ENCODE measurements around the gene EHMT1. TPM values are rescaled to one million over a fixed set of nuclear protein-coding genes. Genes with fewer than 3 reads are reported as not detected.

The EHMT1 gene
- total and polyA plus RNA-seq, 2 experiments from 2014 or later, result 162 to 177 TPM

- no peaks in the 10 kb centered on the region for H3K4me1 ChIP-seq (ENCODE audit: insufficient read depth)
- no peaks in the 10 kb centered on the region for H3K9me2 ChIP-seq (ENCODE audit: insufficient read depth)
- H3K27ac Mint-ChIP-seq, result 0 out of 2 replicates have a peak overlapping the region, but pooled peaks have one; percentile 63
- no peak for DNase-seq (ENCODE audit: low spot score)
- H3K27me3 ChIP-seq (ENCODE audit: insufficient read depth), result no peaks in the 10 kb centered on the region
- peaks cover 6% of the 10 kb centered on the region for H3K27me3 Mint-ChIP-seq (ENCODE audit: insufficient read depth, low read depth, poor library complexity)
- peaks cover 8% of the 10 kb centered on the region; the same call in 2 of the 3 replicates for H3K4me1 Mint-ChIP-seq
- no peak overlapping the region for H3K4me3 Mint-ChIP-seq
- H3K36me3 Mint-ChIP-seq (ENCODE audit: low read depth), result peaks cover 70% of the 10 kb centered on the region
- H3K36me3 ChIP-seq (ENCODE audit: insufficient read depth), result peaks cover 1% of the 10 kb centered on the region
- peaks cover 18% of the 10 kb centered on the region for H4K20me1 ChIP-seq (replicated peaks; ENCODE audit: insufficient read depth)
- H3K27ac ChIP-seq (ENCODE audit: low read depth), result no peak overlapping the region
- no peak overlapping the region for H2AFZ ChIP-seq
- no peaks in the 10 kb centered on the region for H3F3A ChIP-seq (replicated peaks; ENCODE audit: low read depth)
- peaks cover 42% of the 10 kb centered on the region for H3K79me2 ChIP-seq (replicated peaks; ENCODE audit: insufficient read depth)
- no peak overlapping the region for H3K4me2 ChIP-seq
- no peaks in the 10 kb centered on the region for H3K9me3 Mint-ChIP-seq
- ATAC-seq, result no peak
- H3K4me3 ChIP-seq, result no peak overlapping the region
- TF ChIP-seq ZNF462 (CRISPR knock-in tag; IDR thresholded peaks at IDR 0.05) (no peak), CREB1 (CRISPR knock-in tag; IDR thresholded peaks at IDR 0.05; ENCODE audit: low read depth) (no peak), ZNF114 (CRISPR knock-in tag; IDR thresholded peaks at IDR 0.05) (no peak), EZH2phosphoT487 (IDR thresholded peaks at IDR 0.05; ENCODE audit: unreplicated experiment) (no peak), ETS1 (IDR thresholded peaks at IDR 0.05) (no peak), CTCF (conservative IDR thresholded peaks at IDR 0.05; ENCODE audit: low read depth in 2 of 2) (no peak), NANOG (IDR thresholded peaks at IDR 0.05; ENCODE audit: borderline replicate concordance) (no peak), JUNB (IDR thresholded peaks at IDR 0.05; ENCODE audit: unreplicated experiment) (no peak), POLR2AphosphoS5 (IDR thresholded peaks at IDR 0.05; ENCODE audit: low read depth) (no peak), EZH2 (IDR thresholded peaks at IDR 0.05; ENCODE audit: low read depth, unreplicated experiment) (no peak), ZNF331 (CRISPR knock-in tag; IDR thresholded peaks at IDR 0.05; ENCODE audit: low read depth) (no peak), REST (IDR thresholded peaks at IDR 0.05; ENCODE audit: unreplicated experiment) (no peak), STAT1 (IDR thresholded peaks at IDR 0.05; ENCODE audit: unreplicated experiment) (no peak)
Observed at GRCh38 chr9:137749511-137749910, 130.7 kb downstream of the EHMT1 start.
